ENCODE data around the gene BCL3. TPM values are rescaled to one million over a fixed set of nuclear protein-coding genes. Genes with fewer than 3 reads are reported as not detected.

BCL3 gene
- total and polyA plus RNA-seq, 2 of the 13 experiments (the other 11 are each of a cell fraction or from before 2014, with no cell fraction given), result 2.3 to 4.0 TPM

DNA sequence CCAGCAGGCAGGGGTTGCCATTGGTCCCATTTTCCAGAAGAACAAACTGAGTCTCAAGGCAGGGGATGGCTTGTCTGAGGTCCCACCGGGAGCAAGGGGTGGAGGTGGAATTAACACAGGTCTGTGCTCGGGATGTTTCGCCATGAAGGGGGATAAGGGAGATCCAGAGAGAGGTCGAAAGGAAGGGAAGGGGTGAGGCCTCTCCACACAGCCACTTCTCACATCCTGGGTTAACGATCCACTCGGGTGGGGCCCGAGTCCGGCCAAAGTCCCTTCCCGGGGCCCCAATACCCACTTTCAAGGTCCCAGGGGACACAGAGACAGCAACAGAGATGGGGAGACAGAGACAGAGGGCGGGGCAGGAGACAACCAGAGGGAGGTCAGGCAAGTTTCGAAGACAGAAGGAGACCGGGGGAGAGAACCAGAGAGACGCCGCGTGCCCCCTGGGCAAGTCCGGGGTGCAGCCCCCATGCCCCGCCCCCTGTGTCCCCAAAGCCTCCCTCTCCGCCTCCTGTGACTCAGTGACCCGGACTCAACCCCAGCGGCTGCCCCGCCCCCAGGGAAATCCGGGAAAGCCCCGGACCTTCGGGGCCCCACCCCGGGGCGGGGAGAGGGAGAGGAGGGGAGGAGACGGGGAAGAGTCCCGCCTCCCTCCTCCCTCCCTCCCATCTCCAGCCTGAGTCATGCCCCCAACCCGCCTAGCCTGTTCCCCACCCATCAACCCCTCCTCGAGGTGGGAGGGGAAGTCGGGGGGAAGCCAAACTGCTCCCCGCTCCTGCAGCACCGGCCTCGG, 1.4 kb upstream of the BCL3 start (continued):
- TF ChIP-seq MED13 (CRISPR knock-in tag; IDR thresholded peaks at IDR 0.05) (0 out of 2 replicates have a peak, but pooled peaks have one; percentile 16), RXRA (CRISPR knock-in tag; IDR thresholded peaks at IDR 0.05) (peak; percentile 98), ZFX (CRISPR knock-in tag; IDR thresholded peaks at IDR 0.05; ENCODE audit: low read depth) (peak; percentile 22; the same call in 1 of the 2 replicates), BORCS8-MEF2B (CRISPR knock-in tag; IDR thresholded peaks at IDR 0.05) (peak; percentile 26; the same call in 1 of the 2 replicates), ZNF446 (CRISPR knock-in tag; IDR thresholded peaks at IDR 0.05) (no peak), MXD4 (CRISPR knock-in tag; IDR thresholded peaks at IDR 0.05) (no peak), ZNF816 (CRISPR knock-in tag; IDR thresholded peaks at IDR 0.05; ENCODE audit: borderline replicate concordance) (no peak), NCOR1 (IDR thresholded peaks at IDR 0.05; ENCODE audit: borderline replicate concordance, low read length) (peak; percentile 95), EED (CRISPR knock-in tag; IDR thresholded peaks at IDR 0.05) (no peak), SIN3A (IDR thresholded peaks at IDR 0.05; ENCODE audit: borderline replicate concordance, low read depth, low read length) (0 out of 2 replicates have a peak, but pooled peaks have one; percentile 29), ATF7-NPFF (CRISPR knock-in tag; IDR thresholded peaks at IDR 0.05; ENCODE audit: low read depth) (no peak), NFIB (CRISPR knock-in tag; IDR thresholded peaks at IDR 0.05; ENCODE audit: borderline replicate concordance) (no peak), KMT2B (CRISPR knock-in tag; IDR thresholded peaks at IDR 0.05) (no peak), RFX3 (CRISPR knock-in tag; IDR thresholded peaks at IDR 0.05) (no peak), HOXA9 (CRISPR knock-in tag; IDR thresholded peaks at IDR 0.05; ENCODE audit: borderline replicate concordance) (no peak), ZNF367 (CRISPR knock-in tag; IDR thresholded peaks at IDR 0.05; ENCODE audit: borderline replicate concordance) (no peak), RNF2 (conservative IDR thresholded peaks at IDR 0.05; ENCODE audit: low read depth) (no peak), FOXK1 (CRISPR knock-in tag; IDR thresholded peaks at IDR 0.05; ENCODE audit: borderline replicate concordance, low read depth) (peak; percentile 68; the same call in 1 of the 2 replicates), PHF20 (CRISPR knock-in tag; IDR thresholded peaks at IDR 0.05) (no peak), KDM5B (CRISPR knock-in tag; IDR thresholded peaks at IDR 0.05; ENCODE audit: borderline replicate concordance) (peak; percentile 71; the same call in 1 of the 2 replicates), FLYWCH1 (CRISPR knock-in tag; IDR thresholded peaks at IDR 0.05) (no peak)
- TF ChIP-seq, protein P1, sequence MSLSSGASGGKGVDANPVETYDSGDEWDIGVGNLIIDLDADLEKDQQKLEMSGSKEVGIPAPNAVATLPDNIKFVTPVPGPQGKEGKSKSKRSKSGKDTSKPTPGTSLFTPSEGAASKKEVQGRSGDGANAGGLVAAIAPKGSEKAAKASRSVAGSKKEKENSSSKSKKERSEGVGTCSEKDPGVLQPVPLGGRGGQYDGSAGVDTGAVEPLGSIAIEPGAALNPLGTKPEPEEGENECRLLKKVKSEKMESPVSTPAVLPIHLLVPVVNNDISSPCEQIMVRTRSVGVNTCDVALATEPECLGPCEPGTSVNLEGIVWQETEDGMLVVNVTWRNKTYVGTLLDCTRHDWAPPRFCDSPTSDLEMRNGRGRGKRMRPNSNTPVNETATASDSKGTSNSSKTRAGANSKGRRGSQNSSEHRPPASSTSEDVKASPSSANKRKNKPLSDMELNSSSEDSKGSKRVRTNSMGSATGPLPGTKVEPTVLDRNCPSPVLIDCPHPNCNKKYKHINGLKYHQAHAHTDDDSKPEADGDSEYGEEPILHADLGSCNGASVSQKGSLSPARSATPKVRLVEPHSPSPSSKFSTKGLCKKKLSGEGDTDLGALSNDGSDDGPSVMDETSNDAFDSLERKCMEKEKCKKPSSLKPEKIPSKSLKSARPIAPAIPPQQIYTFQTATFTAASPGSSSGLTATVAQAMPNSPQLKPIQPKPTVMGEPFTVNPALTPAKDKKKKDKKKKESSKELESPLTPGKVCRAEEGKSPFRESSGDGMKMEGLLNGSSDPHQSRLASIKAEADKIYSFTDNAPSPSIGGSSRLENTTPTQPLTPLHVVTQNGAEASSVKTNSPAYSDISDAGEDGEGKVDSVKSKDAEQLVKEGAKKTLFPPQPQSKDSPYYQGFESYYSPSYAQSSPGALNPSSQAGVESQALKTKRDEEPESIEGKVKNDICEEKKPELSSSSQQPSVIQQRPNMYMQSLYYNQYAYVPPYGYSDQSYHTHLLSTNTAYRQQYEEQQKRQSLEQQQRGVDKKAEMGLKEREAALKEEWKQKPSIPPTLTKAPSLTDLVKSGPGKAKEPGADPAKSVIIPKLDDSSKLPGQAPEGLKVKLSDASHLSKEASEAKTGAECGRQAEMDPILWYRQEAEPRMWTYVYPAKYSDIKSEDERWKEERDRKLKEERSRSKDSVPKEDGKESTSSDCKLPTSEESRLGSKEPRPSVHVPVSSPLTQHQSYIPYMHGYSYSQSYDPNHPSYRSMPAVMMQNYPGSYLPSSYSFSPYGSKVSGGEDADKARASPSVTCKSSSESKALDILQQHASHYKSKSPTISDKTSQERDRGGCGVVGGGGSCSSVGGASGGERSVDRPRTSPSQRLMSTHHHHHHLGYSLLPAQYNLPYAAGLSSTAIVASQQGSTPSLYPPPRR (CRISPR knock-in tag; IDR thresholded peaks at IDR 0.05; ENCODE audit: borderline replicate concordance), result peak; percentile 60; the same call in 1 of the 2 replicates
- TF ChIP-seq, protein P2, sequence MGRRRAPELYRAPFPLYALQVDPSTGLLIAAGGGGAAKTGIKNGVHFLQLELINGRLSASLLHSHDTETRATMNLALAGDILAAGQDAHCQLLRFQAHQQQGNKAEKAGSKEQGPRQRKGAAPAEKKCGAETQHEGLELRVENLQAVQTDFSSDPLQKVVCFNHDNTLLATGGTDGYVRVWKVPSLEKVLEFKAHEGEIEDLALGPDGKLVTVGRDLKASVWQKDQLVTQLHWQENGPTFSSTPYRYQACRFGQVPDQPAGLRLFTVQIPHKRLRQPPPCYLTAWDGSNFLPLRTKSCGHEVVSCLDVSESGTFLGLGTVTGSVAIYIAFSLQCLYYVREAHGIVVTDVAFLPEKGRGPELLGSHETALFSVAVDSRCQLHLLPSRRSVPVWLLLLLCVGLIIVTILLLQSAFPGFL (CRISPR knock-in tag; IDR thresholded peaks at IDR 0.05), result no peak
- TF ChIP-seq, protein P3, sequence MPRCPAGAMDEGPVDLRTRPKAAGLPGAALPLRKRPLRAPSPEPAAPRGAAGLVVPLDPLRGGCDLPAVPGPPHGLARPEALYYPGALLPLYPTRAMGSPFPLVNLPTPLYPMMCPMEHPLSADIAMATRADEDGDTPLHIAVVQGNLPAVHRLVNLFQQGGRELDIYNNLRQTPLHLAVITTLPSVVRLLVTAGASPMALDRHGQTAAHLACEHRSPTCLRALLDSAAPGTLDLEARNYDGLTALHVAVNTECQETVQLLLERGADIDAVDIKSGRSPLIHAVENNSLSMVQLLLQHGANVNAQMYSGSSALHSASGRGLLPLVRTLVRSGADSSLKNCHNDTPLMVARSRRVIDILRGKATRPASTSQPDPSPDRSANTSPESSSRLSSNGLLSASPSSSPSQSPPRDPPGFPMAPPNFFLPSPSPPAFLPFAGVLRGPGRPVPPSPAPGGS (CRISPR knock-in tag; IDR thresholded peaks at IDR 0.05), result peak; percentile 99
